ENCODE measurements around the gene NBAS. TPM values are rescaled to one million over a fixed set of nuclear protein-coding genes. Genes with fewer than 3 reads are reported as not detected.

Gene NBAS
- total and polyA plus RNA-seq, 2 of the 4 experiments (the other 2 are of a cell fraction): 22.3 to 105 TPM

- H4K91ac ChIP-seq (ENCODE audit: insufficient read depth, low read depth, low read length): no peak overlapping the region
- H2BK20ac ChIP-seq (ENCODE audit: low read depth, low read length): no peak overlapping the region
- in situ Hi-C loops (cut with MboI; ENCODE audit: low sequenced_read_pairs) (loop anchor here (25.0 kb wide), 2 partner anchors 559 to 1084 kb away; no protein-coding TSS in a partner anchor), dilution Hi-C loops (cut with HindIII; ENCODE audit: low sequenced_read_pairs, unreplicated experiment) (no loop called here), intact Hi-C loops (cut with micrococcal nuclease) (loop anchor here (2.0 kb wide), 1 partner anchor 30 kb away; no protein-coding TSS in a partner anchor)
- no TSS peak for BruUV-seq (replicated peaks)
- peaks cover 15% of the 10 kb centered on the region; the same call in 1 of the 2 replicates for H4K20me1 ChIP-seq (ENCODE audit: insufficient read depth, low read length)
- no peak overlapping the region for H3K23ac ChIP-seq (ENCODE audit: low read depth, low read length)
- H3K27ac ChIP-seq (ENCODE audit: insufficient read depth, low read length): no peak overlapping the region
- H3K56ac ChIP-seq (ENCODE audit: extremely low read depth, insufficient read depth, low read length): no peak overlapping the region
- ChIA-PET CTCF (no interaction called here), POLR2A (ENCODE audit: unreplicated experiment) (interaction anchor here (0.6 kb wide), 1 partner anchor 19 kb away, joined by 4 read pairs; no protein-coding TSS in a partner anchor)
- no peak overlapping the region for H3K4ac ChIP-seq (ENCODE audit: low read depth, low read length)
- H3K79me1 ChIP-seq (ENCODE audit: low read depth in 1 of 2, low read length in 2 of 2): peaks cover 14 to 22% of the 10 kb centered on the region in 2 experiments
- no peak overlapping the region for H2BK15ac ChIP-seq (ENCODE audit: low read depth, low read length)
- H3K27me3 ChIP-seq (ENCODE audit: control insufficient read depth, insufficient read depth, low read length): no peaks in the 10 kb centered on the region
- H2AK9ac ChIP-seq (replicated peaks; ENCODE audit: low read depth, low read length, poor library complexity): no peak overlapping the region
- H3K9me1 ChIP-seq (ENCODE audit: insufficient read depth, low read length): 0 out of 2 replicates have a peak, but pooled peaks cover 3% of the 10 kb centered on the region
- no peak overlapping the region for H2BK120ac ChIP-seq (ENCODE audit: low read depth, low read length)
- H4K8ac ChIP-seq (ENCODE audit: low read depth in 2 of 2, low read length in 2 of 2): no peak overlapping the region
- H3K18ac ChIP-seq (ENCODE audit: low read depth, low read length): no peak overlapping the region
- no peak overlapping the region for H3K4me3 ChIP-seq (ENCODE audit: insufficient read depth, low read depth, low read length)
- no peak overlapping the region for H2BK5ac ChIP-seq (ENCODE audit: low read depth, low read length, poor library complexity, severe bottlenecking)
- H3K14ac ChIP-seq (replicated peaks; ENCODE audit: low read depth, low read length): no peak overlapping the region
- H3K4me2 ChIP-seq (ENCODE audit: low read depth, low read length): no peak overlapping the region
- no peak overlapping the region for H2AK5ac ChIP-seq (ENCODE audit: low read depth, low read length)
- H3K4me1 ChIP-seq (ENCODE audit: control insufficient read depth, insufficient read depth, low read length): no peaks in the 10 kb centered on the region
- no peak for TF ChIP-seq MAFK (IDR thresholded peaks at IDR 0.05; ENCODE audit: low read depth, low read length)
- no peak for TF ChIP-seq MAZ (IDR thresholded peaks at IDR 0.05; ENCODE audit: borderline replicate concordance, low read depth, low read length)
- no peak for TF ChIP-seq RFX5 (IDR thresholded peaks at IDR 0.05; ENCODE audit: low read depth, low read length)
- no peak for TF ChIP-seq ELK1 (IDR thresholded peaks at IDR 0.05; ENCODE audit: borderline replicate concordance, low read depth, low read length)
- TF ChIP-seq NFE2L2 (IDR thresholded peaks at IDR 0.05; ENCODE audit: low read depth, low read length): no peak
- TF ChIP-seq POLR2A (IDR thresholded peaks at IDR 0.05; ENCODE audit: low read depth, low read length): no peak
- no peak for TF ChIP-seq CHD1 (IDR thresholded peaks at IDR 0.05; ENCODE audit: low read depth, low read length)
- TF ChIP-seq MXI1 (IDR thresholded peaks at IDR 0.05; ENCODE audit: borderline replicate concordance, low read depth, low read length): no peak
- TF ChIP-seq SMC3 (IDR thresholded peaks at IDR 0.05; ENCODE audit: low read depth, low read length): no peak
- TF ChIP-seq CEBPB (IDR thresholded peaks at IDR 0.05; ENCODE audit: low read depth, low read length): no peak
- TF ChIP-seq FOS (IDR thresholded peaks at IDR 0.05; ENCODE audit: low read depth, low read length): no peak
- TF ChIP-seq, protein P1, sequence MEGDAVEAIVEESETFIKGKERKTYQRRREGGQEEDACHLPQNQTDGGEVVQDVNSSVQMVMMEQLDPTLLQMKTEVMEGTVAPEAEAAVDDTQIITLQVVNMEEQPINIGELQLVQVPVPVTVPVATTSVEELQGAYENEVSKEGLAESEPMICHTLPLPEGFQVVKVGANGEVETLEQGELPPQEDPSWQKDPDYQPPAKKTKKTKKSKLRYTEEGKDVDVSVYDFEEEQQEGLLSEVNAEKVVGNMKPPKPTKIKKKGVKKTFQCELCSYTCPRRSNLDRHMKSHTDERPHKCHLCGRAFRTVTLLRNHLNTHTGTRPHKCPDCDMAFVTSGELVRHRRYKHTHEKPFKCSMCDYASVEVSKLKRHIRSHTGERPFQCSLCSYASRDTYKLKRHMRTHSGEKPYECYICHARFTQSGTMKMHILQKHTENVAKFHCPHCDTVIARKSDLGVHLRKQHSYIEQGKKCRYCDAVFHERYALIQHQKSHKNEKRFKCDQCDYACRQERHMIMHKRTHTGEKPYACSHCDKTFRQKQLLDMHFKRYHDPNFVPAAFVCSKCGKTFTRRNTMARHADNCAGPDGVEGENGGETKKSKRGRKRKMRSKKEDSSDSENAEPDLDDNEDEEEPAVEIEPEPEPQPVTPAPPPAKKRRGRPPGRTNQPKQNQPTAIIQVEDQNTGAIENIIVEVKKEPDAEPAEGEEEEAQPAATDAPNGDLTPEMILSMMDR (conservative IDR thresholded peaks at IDR 0.05; ENCODE audit: low read depth, low read length): no peak
- TF ChIP-seq, protein P2, sequence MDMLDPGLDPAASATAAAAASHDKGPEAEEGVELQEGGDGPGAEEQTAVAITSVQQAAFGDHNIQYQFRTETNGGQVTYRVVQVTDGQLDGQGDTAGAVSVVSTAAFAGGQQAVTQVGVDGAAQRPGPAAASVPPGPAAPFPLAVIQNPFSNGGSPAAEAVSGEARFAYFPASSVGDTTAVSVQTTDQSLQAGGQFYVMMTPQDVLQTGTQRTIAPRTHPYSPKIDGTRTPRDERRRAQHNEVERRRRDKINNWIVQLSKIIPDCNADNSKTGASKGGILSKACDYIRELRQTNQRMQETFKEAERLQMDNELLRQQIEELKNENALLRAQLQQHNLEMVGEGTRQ (IDR thresholded peaks at IDR 0.05; ENCODE audit: low read depth, low read length): no peak
- no peak for TF ChIP-seq RCOR1 (IDR thresholded peaks at IDR 0.05; ENCODE audit: insufficient replicate concordance, low read length)
- TF ChIP-seq BHLHE40 (IDR thresholded peaks at IDR 0.05; ENCODE audit: low read depth, low read length): no peak
- no peak for TF ChIP-seq RAD21 (IDR thresholded peaks at IDR 0.05; ENCODE audit: low read length)
- no peak overlapping the region for H4K5ac ChIP-seq (ENCODE audit: low read depth, low read length)
- WGBS, 2 experiments (ENCODE audit: extremely low coverage in 2 of 2, insufficient read length in 1 of 2): 93% methylated on average over 2 of the region's 2 CpGs; no CpG with 5 or more reads in 1 of the 2 experiments
- no peak for DNase-seq
- H3K36me3 ChIP-seq (ENCODE audit: control insufficient read depth, insufficient read depth, low read length): peaks cover 29% of the 10 kb centered on the region
- H3K9ac ChIP-seq (ENCODE audit: low read depth, low read length): no peak overlapping the region
- no peak for ATAC-seq (ENCODE audit: low read depth)
- H3K9me3 ChIP-seq (ENCODE audit: control insufficient read depth, insufficient read depth, low read length): no peaks in the 10 kb centered on the region
- no peak overlapping the region for H2AFZ ChIP-seq (replicated peaks; ENCODE audit: low read length, poor library complexity)
These were observed 35.2 kb upstream of the NBAS start for GRCh38 chr2:15596350-15596749.

Measured in IMR-90 (cell line).